ENCODE data around the gene LYZL4. TPM values are rescaled to one million over a fixed set of nuclear protein-coding genes. Genes with fewer than 3 reads are reported as not detected.

The LYZL4 gene
- not detected for total RNA-seq

DNA sequence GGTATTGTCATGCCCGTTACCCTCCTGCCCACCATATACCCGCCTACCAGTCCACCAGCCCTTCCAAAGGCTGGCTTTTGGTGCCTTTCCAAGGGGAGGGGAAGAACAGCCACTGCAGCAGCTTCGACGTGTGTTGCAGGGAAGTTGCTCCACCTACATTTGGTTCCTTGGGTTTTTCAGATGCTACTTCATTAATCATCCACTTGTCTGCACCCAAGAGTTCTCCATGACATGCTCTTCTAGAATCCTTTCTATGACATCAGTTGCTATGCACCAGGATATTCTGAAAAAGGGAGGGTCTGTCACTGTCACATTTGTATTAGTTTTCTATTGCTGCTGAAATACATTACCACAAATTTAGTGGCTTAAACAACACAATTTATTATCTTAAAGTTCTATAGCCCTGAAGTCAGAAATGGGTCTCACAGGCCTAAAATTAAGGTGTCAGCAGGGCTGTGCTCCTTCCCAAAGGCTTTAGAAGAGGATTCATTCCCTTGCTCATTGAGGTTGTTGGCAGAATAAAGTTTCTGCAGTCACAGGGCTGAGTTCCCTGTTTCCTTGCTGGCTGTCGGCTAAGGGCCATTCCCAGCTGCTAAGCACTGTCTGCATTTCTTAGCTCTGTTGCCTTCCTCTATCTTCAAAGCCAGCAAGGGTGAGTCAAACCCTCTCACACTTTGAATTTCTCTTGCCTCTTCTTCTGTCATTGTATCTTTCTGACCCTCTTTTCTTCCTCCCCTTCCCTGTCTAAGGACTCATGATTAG, at the start of gene LYZL4:
LYZL4 (minus strand) TSS at position 241 of the 762 bp plus-strand sequence. CDS start 3,359 bp downstream, outside the sequence.

Other genes starting within 250 kb of the LYZL4 start
- 14.5 TPM for gene CCK, start 144.4 kb downstream of the LYZL4 start, total RNA-seq
- 0.46 TPM for gene VIPR1, start 92.0 kb upstream of the LYZL4 start, total RNA-seq
- 55.8 TPM for gene SEC22C, start 171.4 kb upstream of the LYZL4 start, total RNA-seq
- 31.8 TPM for gene SS18L2, start 180.2 kb upstream of the LYZL4 start, total RNA-seq
- 137 TPM for gene NKTR, start 190.1 kb upstream of the LYZL4 start, total RNA-seq
- gene ZBTB47, start 243.1 kb upstream of the LYZL4 start, total RNA-seq: 29.3 TPM